OCI-LY1 (cell line): ENCODE measurements around the gene SCAPER.

ENCODE experiments used
- H2AFZ ChIP-seq: fragments of 200-600 bp; sonication (generic), shearing (Covaris generic); 2 replicates; pipeline ENCODE4 v1.6.0; 2014; ENCODE audit warnings: antibody characterized with exemption, mild to moderate bottlenecking, low read length
- H3F3A ChIP-seq: fragments of 200-600 bp; sonication (generic), shearing (Covaris generic); 2 replicates; pipeline ENCODE4 v1.6.0; 2014; ENCODE audit warnings: mild to moderate bottlenecking, antibody characterized with exemption, low read length, moderate library complexity; ENCODE audit not compliant: insufficient read depth
- H3K27ac ChIP-seq: fragments of 200-600 bp; sonication (generic); 2 replicates; pipeline ENCODE4 v1.5.1; 2014; ENCODE audit warnings: low read length, mixed run types, mild to moderate bottlenecking, low read depth; ENCODE audit not compliant: poor library complexity, severe bottlenecking
- H3K27me3 ChIP-seq: fragments of 200-600 bp; sonication (generic); 2 replicates; pipeline ENCODE4 v1.6.0; 2014; ENCODE audit warnings: antibody characterized with exemption, mild to moderate bottlenecking, low read length, moderate library complexity; ENCODE audit not compliant: insufficient read depth
- H3K36me3 ChIP-seq: fragments of 200-600 bp; sonication (generic); 2 replicates; pipeline ENCODE4 v1.6.1; 2014; ENCODE audit warnings: mild to moderate bottlenecking, antibody characterized with exemption, low read length, moderate library complexity, mixed read lengths; ENCODE audit not compliant: insufficient read depth
- H3K4me1 ChIP-seq: fragments of 200-600 bp; sonication (generic); 2 replicates; pipeline ENCODE4 v1.5.1; 2014; ENCODE audit warnings: mild to moderate bottlenecking, low read length, moderate library complexity; ENCODE audit not compliant: insufficient read depth, severe bottlenecking
- H3K4me2 ChIP-seq: fragments of 200-600 bp; sonication (generic), shearing (Covaris generic); 2 replicates; pipeline ENCODE4 v1.6.1; 2014; ENCODE audit warnings: low read length
- H3K4me3 ChIP-seq: fragments of 200-600 bp; sonication (generic); 2 replicates; pipeline ENCODE4 v1.5.1; 2014; ENCODE audit warnings: low read length, low read depth, mild to moderate bottlenecking, mixed read lengths; ENCODE audit not compliant: poor library complexity, severe bottlenecking
- H3K79me2 ChIP-seq: fragments of 200-600 bp; shearing (Covaris generic); 2 replicates; pipeline ENCODE4 v1.6.1; 2016; ENCODE audit warnings: mixed run types, low read length, mixed read lengths; ENCODE audit not compliant: insufficient read depth
- H3K9ac ChIP-seq: fragments of 200-600 bp; sonication (generic), shearing (Covaris generic); 2 replicates; pipeline ENCODE4 v1.6.1; 2014; ENCODE audit warnings: mild to moderate bottlenecking, low read length, mixed read lengths
- H3K9me2 ChIP-seq: fragments of 200-600 bp; sonication (generic), shearing (Covaris generic); 2 replicates; pipeline ENCODE4 v1.6.1; 2014; ENCODE audit warnings: low read depth, mild to moderate bottlenecking, low read length, mixed read lengths
- H3K9me3 ChIP-seq: fragments of 200-600 bp; shearing (Covaris generic); 2 replicates; pipeline ENCODE4 v1.6.1; 2014; ENCODE audit warnings: low read length, mixed read lengths
- H4K20me1 ChIP-seq: fragments of 200-600 bp; sonication (generic), shearing (Covaris generic); 2 replicates; pipeline ENCODE4 v1.6.0; 2016; ENCODE audit warnings: mild to moderate bottlenecking, low read length; ENCODE audit not compliant: insufficient read depth
- CTCF ChIP-seq: fragments of 200-600 bp; sonication (generic), shearing (Covaris generic); IDR thresholded peaks from 2 replicates; pipeline ENCODE4 v1.5.1; 2017; ENCODE audit warnings: mild to moderate bottlenecking, antibody characterized with exemption, low read length, moderate library complexity, mixed read lengths
- EZH2 ChIP-seq: fragments of 200-600 bp; sonication (generic), shearing (Covaris generic); IDR thresholded peaks from 2 replicates; pipeline ENCODE4 v1.8.0; 2017; ENCODE audit warnings: borderline replicate concordance, mixed run types, mild to moderate bottlenecking, antibody characterized with exemption, low read length, moderate library complexity, mixed read lengths

SCAPER gene

GRCh38 chr15:76787273-76787672 lies 117.9 kb downstream of the SCAPER start:
- Histone ChIP-seq H3K27me3 (no peaks in the 10 kb centered on the region), H2AFZ (no peak overlapping the region), H3K79me2 (no peaks in the 10 kb centered on the region), H3K4me3 (no peak overlapping the region), H3K9me3 (peaks cover 13% of the 10 kb centered on the region), H3K36me3 (no peaks in the 10 kb centered on the region; the same call in 1 of the 2 replicates), H3K27ac (no peak overlapping the region), H4K20me1 (no peaks in the 10 kb centered on the region), H3K9me2 (no peaks in the 10 kb centered on the region), H3K4me1 (no peaks in the 10 kb centered on the region), H3K4me2 (no peak overlapping the region), H3K9ac (no peak overlapping the region), H3F3A (no peaks in the 10 kb centered on the region)
- no peak for TF ChIP-seq CTCF
- no peak for TF ChIP-seq EZH2

DNA sequence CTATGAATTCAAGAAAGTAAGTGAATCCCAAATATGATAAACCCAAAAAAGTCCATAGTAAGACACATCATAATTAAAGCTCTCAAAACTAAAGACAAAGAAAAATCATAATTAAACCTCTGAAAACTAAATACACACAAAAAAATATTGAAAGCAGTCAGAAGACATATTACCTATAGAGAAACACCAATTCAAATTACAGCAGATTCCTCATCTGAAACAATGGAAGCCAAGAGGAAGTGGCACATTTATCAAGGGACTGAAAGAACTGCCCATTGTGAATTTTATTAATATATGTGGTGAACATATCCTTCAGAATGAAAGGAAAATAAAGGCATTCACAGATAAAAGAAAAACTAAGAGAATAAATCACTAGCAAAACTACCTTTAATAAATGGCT lies 128.2 kb downstream of the SCAPER start:
- peaks cover 5% of the 10 kb centered on the region; the same call in 1 of the 2 replicates for H3K36me3 ChIP-seq
- no peaks in the 10 kb centered on the region for H3F3A ChIP-seq
- H4K20me1 ChIP-seq: no peaks in the 10 kb centered on the region
- H3K79me2 ChIP-seq: no peaks in the 10 kb centered on the region
- H3K4me3 ChIP-seq: no peak overlapping the region
- TF ChIP-seq CTCF (no peak), EZH2 (no peak)
- no peaks in the 10 kb centered on the region for H3K27me3 ChIP-seq
- H3K4me1 ChIP-seq: no peaks in the 10 kb centered on the region
- no peak overlapping the region for H3K9ac ChIP-seq
- no peak overlapping the region for H3K4me2 ChIP-seq
- H3K9me3 ChIP-seq: peaks cover 3% of the 10 kb centered on the region; the same call in 1 of the 2 replicates
- no peak overlapping the region for H3K27ac ChIP-seq
- no peak overlapping the region for H2AFZ ChIP-seq
- no peaks in the 10 kb centered on the region for H3K9me2 ChIP-seq

DNA sequence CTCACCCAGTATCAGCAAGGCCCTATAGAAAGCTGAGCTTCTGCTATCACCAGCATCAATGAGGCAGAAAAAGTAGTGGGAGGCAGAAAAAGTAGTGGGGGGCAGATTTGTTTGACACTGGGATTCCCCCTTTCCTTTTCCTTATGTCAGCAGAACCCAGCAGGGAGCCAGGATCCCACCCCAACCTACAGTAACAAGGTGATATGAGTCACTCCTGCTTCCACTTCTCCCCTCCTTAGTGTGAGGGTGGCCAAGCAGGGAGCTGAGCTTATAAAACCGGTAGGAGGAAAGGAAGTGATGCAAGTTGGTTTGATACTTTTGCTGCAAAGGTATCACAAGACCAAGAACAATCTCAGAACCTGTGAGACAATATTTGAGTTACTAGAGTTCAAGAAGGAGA lies 128.7 kb downstream of the SCAPER start:
- H3K27me3 ChIP-seq: no peaks in the 10 kb centered on the region
- no peak overlapping the region for H3K27ac ChIP-seq
- peaks cover 3% of the 10 kb centered on the region; the same call in 1 of the 2 replicates for H3K9me3 ChIP-seq
- H3K4me3 ChIP-seq: no peak overlapping the region
- H3K4me1 ChIP-seq: no peaks in the 10 kb centered on the region
- H3K79me2 ChIP-seq: no peaks in the 10 kb centered on the region
- no peaks in the 10 kb centered on the region for H3K9me2 ChIP-seq
- H3K9ac ChIP-seq: no peak overlapping the region
- no peak overlapping the region for H3K4me2 ChIP-seq
- no peaks in the 10 kb centered on the region for H3F3A ChIP-seq
- TF ChIP-seq EZH2 (no peak), CTCF (no peak)
- H4K20me1 ChIP-seq: no peaks in the 10 kb centered on the region
- H3K36me3 ChIP-seq: peaks cover 5% of the 10 kb centered on the region; the same call in 1 of the 2 replicates
- no peak overlapping the region for H2AFZ ChIP-seq
